RPMI8226 (cell line): ENCODE measurements around the gene AKT1S1.
A peak's percentile ranks its signal among the peaks of the same experiment; 100 is the strongest.

Experiments used
- DNase-seq: peaks from one replicate; pipeline ENCODE4 v3.0.0-alpha.2; 2015

AKT1S1 gene

DNA sequence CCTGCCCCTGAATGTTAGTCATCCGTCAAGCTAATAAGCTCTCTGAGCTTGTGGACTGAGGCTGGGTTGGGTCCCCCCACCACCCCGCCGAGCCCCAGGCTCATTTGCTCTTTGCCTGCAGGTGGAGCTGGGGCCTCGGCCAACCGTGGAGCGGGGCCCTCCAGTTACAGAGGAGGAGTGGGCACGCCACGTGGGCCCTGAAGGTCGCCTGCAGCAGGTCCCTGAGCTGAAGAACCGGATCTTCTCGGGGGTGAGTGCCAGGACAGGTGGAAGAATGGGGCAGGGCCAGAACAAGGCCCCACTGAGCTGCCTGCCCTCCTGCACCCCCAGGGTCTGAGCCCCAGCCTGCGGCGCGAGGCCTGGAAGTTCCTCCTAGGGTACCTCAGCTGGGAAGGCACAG lies 5.5 kb upstream of the AKT1S1 start:
- DNase-seq = no peak

DNA sequence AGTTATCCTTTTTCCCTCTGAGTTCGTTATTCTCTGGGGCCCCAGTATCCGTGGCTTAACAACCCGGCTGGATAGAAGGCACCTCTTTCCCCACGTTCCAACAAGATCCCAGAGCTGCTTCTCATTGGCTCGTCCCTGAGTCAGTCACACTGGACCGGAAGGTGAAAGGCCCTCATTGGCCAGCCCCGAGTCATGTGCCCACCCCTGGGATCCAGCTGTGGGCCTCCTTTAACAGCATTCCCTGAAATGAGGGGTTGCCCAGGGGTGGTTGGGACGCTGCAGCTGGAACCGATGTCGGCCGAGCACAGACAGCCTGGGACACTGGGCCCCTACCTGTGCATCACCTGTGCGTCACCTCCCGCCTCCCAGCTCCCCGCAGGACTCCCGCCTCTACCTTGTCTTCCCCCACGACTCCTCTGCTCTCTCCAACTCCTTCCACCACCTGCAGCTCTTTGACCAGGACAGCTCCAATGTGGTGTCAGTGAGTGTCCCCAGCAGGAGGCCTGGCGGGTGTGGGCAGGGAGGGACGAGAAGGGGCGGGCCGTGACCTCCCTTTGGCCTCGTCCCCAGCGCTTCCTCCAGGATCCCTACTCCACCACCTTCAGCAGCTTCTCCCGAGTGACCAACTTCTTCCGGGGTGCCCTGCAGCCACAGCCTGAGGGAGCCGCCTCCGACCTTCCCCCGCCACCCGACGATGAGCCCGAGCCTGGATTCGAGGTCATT lies 4.7 kb upstream of the AKT1S1 start:
- no peak for DNase-seq

DNA sequence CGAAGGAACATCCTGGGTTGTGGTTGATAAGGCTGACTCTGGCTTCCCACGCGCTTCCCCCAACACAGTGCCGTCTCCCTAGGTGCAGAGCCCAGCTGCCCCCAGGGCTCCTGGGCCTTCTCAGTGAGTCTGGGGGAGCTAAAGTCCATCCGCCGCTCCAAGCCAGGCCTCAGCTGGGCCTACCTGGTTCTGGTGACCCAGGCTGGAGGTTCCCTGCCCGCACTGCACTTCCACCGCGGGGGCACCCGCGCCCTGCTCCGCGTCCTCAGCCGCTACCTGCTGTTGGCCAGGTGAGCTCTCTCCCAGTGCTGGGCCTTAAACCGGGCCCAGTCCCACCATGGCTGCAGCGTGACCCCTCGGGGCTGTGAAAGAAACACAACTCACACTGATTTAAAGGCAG lies 4.0 kb upstream of the AKT1S1 start:
- no peak for DNase-seq

DNA sequence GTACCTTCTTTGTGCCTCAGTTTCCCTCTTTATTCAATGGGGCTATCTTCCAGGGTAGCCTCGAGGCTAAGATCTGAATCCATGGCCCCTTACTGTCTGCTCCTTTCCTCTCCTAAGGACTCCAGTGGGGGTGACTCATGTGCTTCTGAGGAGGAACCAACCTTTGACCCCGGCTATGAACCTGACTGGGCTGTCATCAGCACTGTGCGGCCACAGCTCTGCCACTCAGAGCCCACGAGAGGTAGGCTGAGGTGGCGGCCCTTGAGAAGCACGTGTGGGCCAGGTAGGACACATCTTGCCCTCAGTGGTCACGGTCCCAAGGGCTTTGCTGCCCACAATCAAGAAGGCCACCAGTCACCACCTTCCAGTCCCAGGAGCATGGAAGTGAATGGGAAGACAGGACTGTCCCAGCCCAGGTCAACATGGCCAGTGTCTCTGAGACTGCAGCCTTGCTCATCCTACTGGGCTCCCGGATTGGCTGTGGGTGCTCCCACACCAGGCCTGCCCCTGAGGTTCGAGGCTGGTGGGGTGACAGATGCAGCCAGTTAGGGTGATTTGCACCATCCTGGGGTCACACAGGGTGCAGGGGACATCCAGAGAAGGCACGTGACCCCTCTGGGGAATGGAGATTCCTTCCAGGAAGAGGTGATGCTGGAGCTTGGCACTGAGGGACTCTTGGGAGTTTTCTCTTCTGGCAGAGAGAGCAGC lies 3.2 kb upstream of the AKT1S1 start:
- no peak for DNase-seq

DNA sequence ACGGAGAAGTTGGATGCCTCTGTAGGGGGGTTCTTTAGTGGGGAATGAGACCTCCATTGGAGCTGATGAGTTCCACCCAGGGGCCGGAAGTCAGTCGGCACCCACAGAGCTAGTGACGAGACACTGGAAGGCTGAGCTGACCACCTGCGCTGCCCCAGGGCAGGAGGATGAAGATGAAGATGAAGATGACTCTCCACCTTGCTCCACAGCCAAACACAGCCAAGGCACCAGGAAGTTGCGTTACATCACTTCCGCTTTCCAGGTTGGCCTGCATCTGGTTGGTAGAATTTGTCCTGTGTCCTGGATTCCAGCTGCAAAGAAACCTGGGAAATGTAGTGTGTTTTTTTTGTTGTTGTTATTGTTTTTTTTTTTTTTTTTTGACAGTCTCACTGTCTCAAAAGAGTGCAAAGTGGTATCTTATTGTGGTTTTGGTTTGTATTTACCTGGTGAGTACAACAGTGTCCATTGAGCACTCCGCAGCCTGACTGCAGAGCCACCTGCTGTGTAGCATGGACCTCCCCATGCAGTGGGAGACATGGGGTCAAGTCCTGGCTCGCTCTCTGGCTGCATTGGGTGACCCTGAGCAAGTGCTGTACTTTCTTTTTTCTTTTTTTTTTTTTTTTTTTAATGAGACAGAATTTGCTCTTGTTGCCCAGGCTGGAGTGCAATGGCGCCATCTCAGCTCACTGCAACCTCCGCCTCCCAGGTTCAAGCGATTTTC lies 2.2 kb upstream of the AKT1S1 start:
- no peak for DNase-seq

DNA sequence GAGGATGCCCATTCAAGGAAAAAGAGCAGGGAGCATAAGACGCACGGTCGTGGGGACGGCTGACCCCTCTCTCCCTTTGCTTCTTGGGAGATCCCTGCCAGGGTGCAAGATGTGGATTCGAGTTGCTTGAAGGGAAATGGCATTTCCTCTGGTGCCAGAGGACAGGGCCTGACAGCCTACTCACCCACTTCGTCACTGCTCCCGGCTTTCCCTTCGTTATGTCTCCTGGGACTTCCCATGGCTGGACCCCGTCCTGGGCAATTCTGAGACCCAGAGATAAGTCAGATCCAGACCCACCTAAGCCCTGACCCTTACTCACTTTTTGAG lies 1.6 kb upstream of the AKT1S1 start:
- DNase-seq = no peak

DNA sequence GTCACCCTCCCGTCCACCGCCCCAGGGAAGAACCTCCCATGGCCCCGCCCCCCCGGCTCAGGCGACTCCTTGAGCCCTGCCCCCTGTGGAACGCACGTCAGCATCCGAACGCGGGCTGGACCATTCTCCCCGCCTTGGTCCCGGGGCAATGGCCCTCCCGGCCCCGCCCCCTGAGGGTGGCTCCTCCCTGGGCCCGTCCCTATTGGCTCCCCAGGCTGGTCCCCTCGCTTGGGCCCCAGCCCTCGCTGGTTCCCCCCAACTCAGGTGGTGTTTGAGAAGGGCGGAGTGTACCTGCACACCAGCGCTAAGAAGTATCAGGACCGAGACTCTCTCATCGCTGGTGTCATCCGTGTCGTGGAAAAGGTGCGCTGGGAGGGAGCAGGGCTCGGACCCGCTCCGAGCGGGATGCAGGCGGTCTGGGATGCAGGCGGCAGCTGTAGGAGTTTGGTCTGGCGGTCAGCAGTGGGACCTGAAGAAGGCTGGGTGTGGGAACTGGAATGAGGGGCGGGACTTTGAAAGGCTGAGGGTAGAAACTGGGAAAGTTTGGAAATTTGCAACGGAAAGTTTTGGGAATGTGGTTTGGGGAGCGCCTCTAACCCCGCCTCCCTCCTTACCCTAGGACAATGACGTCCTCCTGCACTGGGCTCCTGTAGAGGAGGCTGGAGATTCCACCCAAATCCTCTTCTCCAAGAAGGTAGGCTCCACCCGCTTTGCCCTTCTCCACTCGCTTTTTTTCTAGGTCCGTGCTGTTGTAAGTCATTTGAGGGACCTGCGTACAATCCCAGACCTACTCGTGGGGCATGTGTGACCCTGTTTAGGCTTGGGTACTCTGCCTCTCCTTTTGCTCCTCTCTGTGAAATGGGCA lies 956 bp upstream of the AKT1S1 start:
- peak; percentile 99 for DNase-seq

DNA sequence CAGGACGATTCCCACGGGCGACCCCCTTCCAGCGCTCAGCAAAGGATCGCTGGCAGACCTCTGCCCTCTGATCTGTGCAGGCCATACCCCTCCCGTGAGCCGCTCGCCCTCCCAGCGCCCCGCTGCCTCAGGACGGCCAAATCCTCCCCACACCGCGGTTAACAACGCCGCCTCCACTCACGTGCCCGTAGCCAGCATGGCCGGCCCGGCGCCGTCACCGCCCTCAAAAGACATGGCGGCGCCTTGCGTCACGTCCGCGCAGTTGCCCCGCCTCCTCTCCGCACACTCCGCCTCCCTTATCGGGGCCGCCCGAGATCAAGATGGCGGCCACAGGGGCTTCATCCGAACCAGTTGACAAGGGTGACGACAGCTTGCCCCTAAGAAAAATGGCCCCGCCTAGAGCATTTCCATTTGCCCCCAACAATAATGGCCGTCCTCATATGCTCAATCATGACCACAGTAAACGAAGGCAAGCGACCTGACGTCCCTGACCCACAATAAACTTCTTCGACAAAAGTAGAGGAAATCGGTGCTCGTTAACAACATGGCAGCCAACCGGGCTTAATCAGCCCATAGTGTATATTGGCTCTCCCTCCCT lies 634 bp downstream of the AKT1S1 start:
- DNase-seq = peak; percentile 98

DNA sequence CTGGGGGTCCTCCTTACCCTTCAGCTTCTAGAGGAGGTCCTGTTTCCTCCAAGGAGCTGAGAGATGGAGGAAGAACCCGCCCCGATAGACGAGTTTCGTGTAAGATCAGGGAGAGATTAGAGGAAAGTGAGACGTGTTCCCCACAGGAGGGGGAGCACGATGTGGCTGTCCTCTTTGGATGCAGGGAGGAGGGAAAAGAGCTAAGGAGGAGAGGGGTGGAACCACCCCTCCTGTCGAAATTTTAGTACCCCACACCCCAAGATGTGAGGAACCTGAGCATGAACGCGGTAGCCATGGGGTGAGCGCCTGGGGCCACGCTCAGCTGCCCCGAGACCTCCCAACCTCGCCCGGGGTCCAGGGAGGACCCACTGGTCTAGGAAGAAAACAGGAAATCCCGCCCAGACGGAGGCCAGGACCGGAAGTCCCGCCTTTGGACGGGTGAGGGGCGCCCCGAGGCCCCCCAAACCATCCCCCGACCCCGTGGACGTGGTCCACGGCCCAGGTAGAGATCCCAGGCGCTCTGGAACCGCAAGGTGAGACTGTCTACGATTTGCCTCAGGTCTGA lies 1.2 kb downstream of the AKT1S1 start:
- peak; percentile 52 for DNase-seq

DNA sequence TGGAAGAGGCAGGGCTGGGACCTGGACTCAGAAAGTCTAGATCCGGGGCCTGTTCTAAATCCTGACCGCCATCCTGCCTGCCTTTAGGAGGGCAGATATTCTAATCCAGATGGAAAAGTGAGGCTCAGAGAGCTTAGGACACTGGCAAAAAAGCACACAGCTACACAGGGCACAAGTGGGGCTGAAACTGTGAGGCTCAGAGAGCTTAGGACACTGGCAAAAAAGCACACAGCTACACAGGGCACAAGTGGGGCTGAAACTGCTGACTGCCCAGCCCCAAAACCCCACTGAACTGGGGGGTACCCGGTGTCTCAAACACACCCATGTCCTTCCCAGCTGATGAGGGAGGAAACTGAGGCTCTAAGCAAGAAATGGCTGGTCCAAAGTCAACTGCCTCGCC lies 2.0 kb downstream of the AKT1S1 start:
- no peak for DNase-seq

DNA sequence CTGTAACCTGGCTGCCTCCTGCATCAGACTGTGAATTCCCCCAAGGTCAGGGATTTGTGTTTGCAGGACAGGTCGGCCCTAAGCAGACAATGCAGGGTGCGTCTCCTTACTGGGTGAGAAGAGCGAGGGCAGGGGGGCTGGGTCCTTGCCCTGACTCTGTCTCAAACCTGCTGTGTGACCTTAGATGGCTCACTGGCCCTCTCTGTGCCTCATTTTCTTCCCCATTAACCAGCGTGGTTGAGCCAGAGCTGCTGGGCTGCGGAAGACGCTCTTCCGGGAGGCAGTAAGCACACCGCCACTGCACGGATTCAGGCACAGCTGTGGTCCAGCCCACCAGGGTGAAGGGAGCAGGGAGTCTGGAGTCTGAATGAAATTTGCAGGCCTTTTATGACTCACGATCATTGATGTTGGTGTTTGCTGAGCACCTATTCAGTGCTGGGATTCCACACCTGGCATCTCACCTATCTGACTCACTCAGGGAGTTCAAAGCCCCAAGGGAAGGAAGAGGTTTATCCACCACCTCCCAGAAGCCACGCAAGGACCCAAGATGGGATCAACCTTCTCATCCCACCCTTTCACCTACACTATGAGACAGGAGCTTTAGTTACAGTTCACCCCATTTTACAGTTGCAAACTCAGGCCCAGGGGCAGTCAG lies 2.5 kb downstream of the AKT1S1 start:
- no peak for DNase-seq

DNA sequence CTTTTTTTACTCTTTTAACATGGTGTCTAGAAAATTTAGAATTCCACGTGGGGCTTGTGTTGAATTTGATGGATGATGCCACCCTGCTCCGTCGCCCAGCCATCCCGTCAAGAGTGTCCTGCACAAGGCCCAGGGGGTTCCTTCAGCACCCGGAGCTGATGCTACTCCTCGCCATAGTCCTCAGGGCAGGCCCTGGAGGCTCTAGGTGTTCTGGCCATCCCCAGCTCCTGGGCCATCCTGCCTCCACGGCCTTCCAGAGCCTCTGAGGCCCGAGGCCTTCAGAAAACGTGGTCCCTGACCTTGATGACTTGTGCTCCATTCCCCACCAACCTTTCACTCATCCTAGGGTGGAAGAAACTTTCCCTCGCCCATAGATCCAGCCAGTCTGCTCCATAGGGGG lies 3.3 kb downstream of the AKT1S1 start:
- no peak for DNase-seq

DNA sequence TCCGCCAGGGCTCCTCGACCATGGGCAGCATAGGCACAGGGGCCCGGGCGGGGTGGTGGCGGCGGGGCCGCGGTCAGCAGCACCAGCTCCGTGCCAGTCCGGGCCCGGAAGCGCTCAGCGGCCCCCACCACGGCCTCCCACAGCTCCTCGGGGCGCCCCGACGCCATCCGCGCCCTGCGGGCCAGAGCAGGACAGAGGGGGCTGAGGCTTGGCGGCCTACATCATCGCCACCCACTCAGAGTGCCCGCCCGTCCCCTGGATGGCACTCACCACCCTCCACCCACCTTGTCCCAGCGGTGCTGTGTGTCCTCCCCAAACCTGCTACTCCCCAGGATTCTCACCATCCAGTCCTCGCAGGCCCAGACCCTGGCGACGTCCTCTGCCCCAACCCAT lies 4.0 kb downstream of the AKT1S1 start:
- no peak for DNase-seq

DNA sequence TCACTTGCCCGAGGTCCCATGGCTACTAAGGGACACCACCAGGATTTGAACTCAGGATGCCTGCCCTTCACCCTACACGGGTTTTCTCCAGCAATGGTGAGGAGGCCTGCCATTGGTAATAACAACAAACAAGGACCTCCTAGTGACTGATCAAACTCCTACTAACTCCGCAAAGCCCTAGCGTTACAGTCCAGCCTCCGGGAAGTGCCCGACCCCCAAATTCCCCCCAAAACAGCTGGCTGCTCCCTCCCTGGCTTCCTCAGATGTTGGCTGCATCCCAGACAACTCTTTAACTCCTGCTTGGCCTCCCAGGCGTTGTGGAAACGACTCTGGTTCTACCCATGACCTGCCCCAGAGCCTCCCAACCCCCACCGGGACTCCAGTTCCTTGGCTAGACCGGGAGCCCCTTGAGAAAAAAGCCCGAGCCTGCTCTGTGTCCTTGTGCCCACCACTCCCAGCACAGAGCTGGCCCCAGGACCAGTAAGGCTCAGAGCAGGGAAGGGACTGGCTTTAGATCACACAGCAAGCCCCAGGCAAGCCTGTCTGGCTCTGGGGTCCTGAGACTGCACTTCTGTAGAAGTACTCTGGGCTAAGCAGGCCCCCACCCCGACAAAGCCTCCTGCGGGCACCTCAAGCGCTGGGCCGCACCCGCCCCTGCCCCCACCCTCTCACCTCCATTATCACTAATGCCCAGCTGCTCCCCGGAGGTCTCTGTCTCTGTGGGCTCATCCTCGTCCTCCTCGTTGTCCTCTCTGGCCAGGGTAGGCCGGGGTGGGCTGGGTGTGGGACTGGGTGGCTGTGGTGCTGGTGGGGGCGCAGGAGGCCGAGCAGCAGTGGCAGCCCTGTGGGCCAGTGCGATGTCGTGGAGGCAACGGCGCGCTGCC lies 4.7 kb downstream of the AKT1S1 start:
- DNase-seq = no peak

DNA sequence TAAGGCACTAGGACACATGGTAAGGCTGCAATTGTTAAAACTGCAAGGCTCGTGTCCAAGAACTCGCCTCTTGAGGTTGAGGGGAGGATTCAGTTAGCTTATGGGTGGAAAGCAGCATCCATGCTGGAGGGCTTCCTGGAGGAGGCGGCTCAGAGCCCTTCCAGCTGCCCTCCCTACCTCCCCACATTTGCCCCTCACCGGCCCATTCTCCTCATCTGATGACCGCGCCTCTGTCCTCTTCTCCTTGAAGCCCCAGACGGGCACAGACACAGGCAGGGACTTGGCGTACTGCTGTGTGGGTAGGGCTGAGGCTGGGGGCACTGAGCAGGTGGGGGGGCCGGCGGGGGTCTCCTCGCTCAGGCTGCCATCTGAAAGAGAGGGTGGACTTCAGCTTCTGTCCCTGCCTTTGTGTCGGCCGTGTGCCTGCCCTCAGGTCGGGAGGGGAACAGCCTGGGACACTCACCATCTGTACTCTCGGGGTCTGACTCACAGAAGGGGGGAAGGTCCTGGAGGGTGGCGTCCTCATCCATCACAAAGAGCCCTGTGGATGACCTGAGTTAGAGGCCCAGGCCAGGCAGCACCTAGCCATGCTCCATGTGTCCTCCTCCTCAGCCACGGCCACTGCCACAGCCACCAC lies 5.7 kb downstream of the AKT1S1 start:
- DNase-seq = no peak

DNA sequence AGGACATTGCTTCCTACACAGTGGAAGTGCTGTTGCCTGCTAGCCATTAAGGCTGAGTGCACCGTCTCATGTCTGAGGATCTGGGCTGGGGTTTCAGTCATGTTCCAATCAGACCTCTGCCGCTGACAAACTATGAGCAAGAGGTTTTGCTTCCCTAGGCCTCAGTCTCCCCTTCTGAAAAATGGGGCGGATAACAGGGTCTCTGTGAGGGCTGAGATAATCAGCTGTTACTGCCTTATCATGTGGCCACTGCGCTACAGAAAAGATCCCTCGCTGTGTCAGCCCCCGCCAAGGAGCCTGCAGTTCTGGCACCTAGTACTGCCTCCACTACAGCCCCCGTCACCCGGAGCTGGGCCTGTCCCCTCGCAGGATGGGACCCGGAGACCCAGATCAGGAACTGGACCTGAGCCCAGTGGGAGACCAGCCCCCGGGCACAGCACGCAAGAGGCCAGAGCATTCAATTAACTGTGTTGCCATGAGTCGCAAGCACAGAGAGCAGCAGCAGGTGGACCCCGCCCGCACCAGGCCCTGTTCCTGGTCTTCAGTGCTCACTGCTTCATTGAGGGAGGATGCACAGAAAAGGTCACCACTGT lies 6.8 kb downstream of the AKT1S1 start:
- no peak for DNase-seq

DNA sequence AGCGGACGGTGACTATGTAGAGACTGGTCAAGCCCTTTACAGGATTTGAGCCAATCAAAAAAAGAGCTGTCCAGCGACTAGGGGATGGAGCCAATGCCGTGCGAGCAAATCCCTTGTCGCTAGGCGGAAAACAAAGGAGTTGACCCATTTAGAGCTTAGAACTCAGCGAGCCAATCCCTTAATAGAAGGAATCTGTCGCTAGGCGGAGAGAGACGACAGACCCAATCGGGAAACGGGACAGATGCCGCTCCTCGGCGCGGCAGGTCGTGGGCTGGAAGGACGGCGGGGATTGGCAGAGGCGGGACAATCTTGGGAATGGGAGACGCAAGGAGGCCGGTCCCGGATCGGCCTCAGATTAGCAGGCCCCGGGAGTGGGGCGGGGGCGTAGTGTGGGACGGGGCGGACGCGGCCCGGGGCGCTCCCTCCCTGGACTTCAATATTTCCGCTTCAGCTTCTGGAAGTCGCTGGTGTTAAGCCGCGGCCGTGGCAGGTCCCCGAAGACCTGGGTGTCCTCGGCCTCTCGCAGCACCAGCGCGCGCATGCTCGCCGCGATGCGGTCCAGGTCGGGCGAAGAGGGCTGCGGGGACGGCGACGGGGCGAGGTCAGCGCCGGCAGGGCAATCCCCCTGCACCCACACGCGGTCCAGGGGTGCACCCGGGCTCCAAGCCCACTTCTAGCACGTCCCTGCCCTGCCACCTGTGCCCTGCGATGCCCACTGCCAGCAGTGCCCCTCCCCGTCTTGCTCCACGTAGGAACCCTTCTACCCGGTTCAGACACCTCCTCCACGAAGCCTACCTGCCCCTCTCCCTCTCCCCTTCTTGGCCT lies 7.5 kb downstream of the AKT1S1 start:
- DNase-seq = peak; percentile 98

DNA sequence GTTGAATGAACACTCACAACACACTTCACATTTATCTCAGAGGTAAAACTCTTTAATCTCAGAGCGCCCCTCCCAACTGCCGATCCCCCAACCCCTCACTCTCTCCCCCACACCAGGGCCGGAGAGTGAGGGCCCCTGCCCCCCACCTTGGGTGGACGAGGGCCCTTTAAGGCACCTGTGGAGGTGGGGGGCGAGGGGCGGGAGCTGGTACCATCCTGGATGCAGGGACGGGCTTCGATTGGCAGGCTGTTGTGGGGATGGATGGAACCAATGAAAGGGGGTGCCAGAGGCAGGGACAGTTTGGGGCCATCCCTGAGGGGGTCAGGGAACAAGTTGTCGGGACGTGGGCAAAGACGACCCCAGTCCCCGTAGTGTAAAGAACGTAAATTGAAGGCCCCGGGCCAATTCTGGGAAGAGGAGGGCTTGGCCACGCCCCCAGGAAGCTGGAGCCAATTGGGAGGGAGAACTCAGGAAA lies 8.1 kb downstream of the AKT1S1 start:
- no peak for DNase-seq
